Endothelial cell of umbilical vein (primary cell): ENCODE data around the gene RINL. TPM values are rescaled to one million over a fixed set of nuclear protein-coding genes. Genes with fewer than 3 reads are reported as not detected.

Experiments
- BruUV-seq: library from RNA; stranded (reverse); fragments of 400-500 nt; replicated peaks from 2 replicates; lab custom pipeline; 2021; lab: Mats Ljungman, UMichigan
- CTCF ChIA-PET: fragments of 300-600, 350-600 bp; sonication (Branson Sonifier 250); formaldehyde crosslinking; loops from one replicate; lab custom pipeline; 2021; ENCODE audit warnings: antibody characterized with exemption, inconsistent platforms; lab: Charles Lee
- POLR2A ChIA-PET: fragments of 300-600, 350-600 bp; sonication (Branson Sonifier 250); formaldehyde crosslinking; loops from one replicate; lab custom pipeline; 2021; ENCODE audit warnings: antibody characterized with exemption, inconsistent platforms; lab: Charles Lee
- DNase-seq: peaks from one replicate; pipeline ENCODE4 v3.0.0-alpha.2; 2011; ENCODE audit warnings: low read depth, low spot score
- FAIRE-seq: peaks from 2 replicates; lab custom pipeline; 2011; peaks lifted over from hg19 to GRCh38; lab: Jason Lieb, UNC
- H2AFZ ChIP-seq: 2 replicates; pipeline ENCODE4 v1.6.0; 2012; ENCODE audit warnings: low read depth, low read length, control low read depth, inconsistent platforms
- H3K27ac ChIP-seq: 2 replicates; pipeline ENCODE4 v1.5.1; 2011; ENCODE audit warnings: low read depth, mild to moderate bottlenecking, control low read depth, low read length, moderate library complexity; ENCODE audit not compliant: insufficient read depth
- H3K27me3 ChIP-seq, 2 experiments: 2 replicates each; pipeline versions ENCODE4 v1.6.0 to v1.6.1; 2011; ENCODE audit warnings: low read length in 2 of 2, mixed read lengths in 1 of 2; ENCODE audit not compliant: control insufficient read depth in 2 of 2, insufficient read depth in 2 of 2
- H3K36me3 ChIP-seq, 2 experiments: 2 replicates in 1 of 2; 3 replicates in 1 of 2; pipeline ENCODE4 v1.5.1; 2011; ENCODE audit warnings: low read length in 2 of 2, mild to moderate bottlenecking in 1 of 2, moderate library complexity in 1 of 2; ENCODE audit not compliant: control insufficient read depth in 2 of 2, insufficient read depth in 2 of 2; ENCODE audit errors: extremely low read depth in 1 of 2
- H3K4me1 ChIP-seq: 3 replicates; pipeline ENCODE4 v1.5.1; 2011; ENCODE audit warnings: mild to moderate bottlenecking, low read length; ENCODE audit not compliant: control insufficient read depth, insufficient read depth; ENCODE audit errors: extremely low read depth
- H3K4me2 ChIP-seq: 2 replicates; pipeline ENCODE4 v1.6.1; 2011; ENCODE audit warnings: low read length, control low read depth, mixed read lengths; ENCODE audit not compliant: insufficient read depth
- H3K4me3 ChIP-seq, 3 experiments: fragments of 200-600 bp in 1 of 3; sonication (generic), shearing (Covaris generic) in 1 of 3; replicated peaks in 1 of 3; 2 replicates each; pipeline ENCODE4 v1.5.1; 2011 to 2016; ENCODE audit warnings: control low read depth in 3 of 3, low read length in 3 of 3, mild to moderate bottlenecking in 2 of 3, inconsistent platforms in 1 of 3, low read depth in 1 of 3, moderate library complexity in 1 of 3; ENCODE audit not compliant: insufficient read depth in 1 of 3
- H3K79me2 ChIP-seq: 2 replicates; pipeline ENCODE4 v1.6.0; 2012; ENCODE audit warnings: low read length, inconsistent platforms; ENCODE audit not compliant: control insufficient read depth, insufficient read depth
- H3K9ac ChIP-seq: replicated peaks from 2 replicates; pipeline ENCODE3; 2011; ENCODE audit warnings: low read length, control low read depth; ENCODE audit not compliant: insufficient read depth; ENCODE audit errors: extremely low read depth
- H3K9me1 ChIP-seq: replicated peaks from 3 replicates; pipeline ENCODE4 v1.6.0; 2011; ENCODE audit warnings: mild to moderate bottlenecking, low read length; ENCODE audit not compliant: control insufficient read depth, insufficient read depth; ENCODE audit errors: extremely low read depth
- H3K9me3 ChIP-seq: replicated peaks from 2 replicates; pipeline ENCODE4 v1.5.1; 2012; ENCODE audit warnings: low read length, inconsistent platforms; ENCODE audit not compliant: control insufficient read depth, insufficient read depth
- H4K20me1 ChIP-seq: replicated peaks from 2 replicates; pipeline ENCODE3; 2011; ENCODE audit warnings: mild to moderate bottlenecking, low read length; ENCODE audit not compliant: control insufficient read depth, insufficient read depth; ENCODE audit errors: extremely low read depth
- CTCF ChIP-seq, 2 donors: IDR thresholded peaks; 1 replicate in 1 of 2; 2 replicates in 1 of 2; pipeline ENCODE4 v1.5.1; 2011; ENCODE audit warnings: low read length in 2 of 2, mild to moderate bottlenecking in 2 of 2, moderate library complexity in 2 of 2, control low read depth in 1 of 2, inconsistent platforms in 1 of 2, low read depth in 1 of 2; ENCODE audit not compliant: insufficient read depth in 1 of 2; ENCODE audit errors: extremely low read depth in 1 of 2
- EZH2 ChIP-seq: IDR thresholded peaks from 2 replicates; pipeline ENCODE4 v1.6.1; 2012; ENCODE audit warnings: borderline replicate concordance, low read depth, mild to moderate bottlenecking, moderate library complexity, low read length, inconsistent platforms; ENCODE audit not compliant: severe bottlenecking
- FOS ChIP-seq: IDR thresholded peaks from 2 replicates; pipeline ENCODE4 v1.6.1; 2011; ENCODE audit warnings: mild to moderate bottlenecking, low read length, moderate library complexity, borderline replicate concordance; ENCODE audit not compliant: insufficient read depth
- GATA2 ChIP-seq: IDR thresholded peaks from 2 replicates; pipeline ENCODE4 v1.7.0; 2011; ENCODE audit warnings: low read depth, mild to moderate bottlenecking, moderate library complexity, mixed read lengths, low read length; ENCODE audit not compliant: insufficient read length, insufficient read depth
- JUN ChIP-seq: IDR thresholded peaks from 2 replicates; pipeline ENCODE4 v1.6.1; 2011; ENCODE audit warnings: borderline replicate concordance, low read depth; ENCODE audit not compliant: insufficient read length, insufficient read depth
- MYC ChIP-seq: IDR thresholded peaks from one replicate; pipeline ENCODE4 v1.6.1; 2011; ENCODE audit warnings: mild to moderate bottlenecking, low read depth, low read length
- POLR2A ChIP-seq: IDR thresholded peaks from 2 replicates; pipeline ENCODE4 v1.6.1; 2012; ENCODE audit warnings: low read depth, mild to moderate bottlenecking, control low read depth, low read length
- POLR2AphosphoS5 ChIP-seq: IDR thresholded peaks from 2 replicates; pipeline ENCODE4 v1.6.1; 2012; ENCODE audit warnings: low read depth, mild to moderate bottlenecking, control low read depth, low read length, moderate library complexity; ENCODE audit not compliant: insufficient read depth
- dilution Hi-C: fragments of 300-500 bp; cut with MboI; formaldehyde crosslinking; loops from one replicate; pipeline ENCODE4 v1.15.0; 2019; ENCODE audit warnings: low sequenced_read_pairs; ENCODE audit not compliant: extremely low pct_ligation_motif_present
- intact Hi-C: fragments of 100-400 bp; cut with micrococcal nuclease; formaldehyde crosslinking; loops from one replicate; pipeline ENCODE4 v1.10.0; 2022
- polyA plus RNA-seq, 4 experiments: library from polyadenylated mRNA; depleted of rRNA in 3 of 4; stranded (reverse) in 3 of 4; unstranded in 1 of 4; fragments of >200 nt; gene quantifications; 2 replicates each; pipeline versions ENCODE4 v1.2.1 to v1.2.3, GENCODE V29; 2011 to 2012; ENCODE audit warnings: missing spikeins in 1 of 4
- total RNA-seq: library from RNA; stranded (reverse); gene quantifications from 2 replicates; pipeline ENCODE4 v1.2.3, GENCODE V29; 2021
- TF ChIP-seq, protein P1 (sequence below): IDR thresholded peaks from 2 replicates; pipeline ENCODE4 v1.6.1; 2011; ENCODE audit not compliant: insufficient read depth, insufficient read length

The RINL gene
- total and polyA plus RNA-seq, 2 donors (not counting 3 experiments of a cell fraction or from before 2014, with no cell fraction given) = 5.3 to 10.1 TPM

GRCh38 chr19:38849860-38850435, 28.1 kb downstream of the RINL start, which contains the start of gene HNRNPL:
Gene HNRNPL (minus strand): TSS chr19:38849986. CDS start chr19:38849966, 20 bp downstream.
- FAIRE-seq = peak; percentile 100
- H3K9me1 ChIP-seq = no peaks in the 10 kb centered on the region

More at GRCh38 chr19:38849860-38850435, 28.1 kb downstream of the RINL start, which contains the start of gene HNRNPL:
- dilution Hi-C loops = no loop called here
- intact Hi-C loops = loop anchor here (1.0 to 10.0 kb wide), 7 partner anchors 19 to 205 kb away; partner anchors contain the start of genes ACTN4, ECH1, MRPS12 and NFKBIB
- Histone ChIP-seq H4K20me1 (no peaks in the 10 kb centered on the region), H3K79me2 (peaks cover 40% of the 10 kb centered on the region), H3K4me2 (peak within 1 kb of the TSS; percentile 80), H3K27me3 (no peaks in the 10 kb centered on the region), H3K4me3 (peak within 1 kb of the TSS; percentile 58 to 84 (median 78)), H3K9ac (peak within 1 kb of the TSS; percentile 94), H3K36me3 (peaks cover 13 to 20% of the 10 kb centered on the region in 2 experiments), H3K4me1 (peaks cover 34% of the 10 kb centered on the region), H3K9me3 (no peaks in the 10 kb centered on the region), H2AFZ (peak within 1 kb of the TSS; percentile 23), H3K27ac (peak within 1 kb of the TSS; percentile 86)
- POLR2A ChIA-PET = interaction anchor here (1.0 to 1.2 kb wide), 4 partner anchors 9 to 81 kb away, joined by 3 to 6 read pairs (median 4); partner anchors contain the start of genes MRPS12 and SARS2
- CTCF ChIA-PET = interaction anchor here (1.0 to 1.4 kb wide), 9 partner anchors 14 to 215 kb away, joined by 3 to 9 read pairs (median 3); partner anchors contain the start of gene ECH1
- DNase-seq = no peak
- no TSS peak for BruUV-seq
- TF ChIP-seq, protein P1, sequence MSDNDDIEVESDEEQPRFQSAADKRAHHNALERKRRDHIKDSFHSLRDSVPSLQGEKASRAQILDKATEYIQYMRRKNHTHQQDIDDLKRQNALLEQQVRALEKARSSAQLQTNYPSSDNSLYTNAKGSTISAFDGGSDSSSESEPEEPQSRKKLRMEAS = no peak
- TF ChIP-seq POLR2A = peak; percentile 78
- no peak for TF ChIP-seq FOS
- peak; percentile 88 for TF ChIP-seq POLR2AphosphoS5
- no peak for TF ChIP-seq GATA2
- TF ChIP-seq EZH2 = no peak
- TF ChIP-seq MYC = no peak
- peak; percentile 28 to 70 for TF ChIP-seq CTCF (IDR thresholded peaks at IDR 0.05; ENCODE audit: extremely low read depth in 1 of 2, insufficient read depth in 1 of 2, low read depth in 1 of 2, low read length in 2 of 2)
- no peak for TF ChIP-seq JUN
